Measurements from ENCODE around the gene BMPR2.
"Not testable (repeated sequence)": the region's sequence is repeated elsewhere in the genome, so short reads cannot be mapped to it uniquely, and the experiment has no call there.

The BMPR2 gene

GRCh38 chr2:202455114-202455513 is 79.0 kb downstream of the BMPR2 start:
- DNase-seq, result no peak

- DNase-seq, result no peak
Observed at GRCh38 chr2:202460119-202460518, 84.0 kb downstream of the BMPR2 start.

- no peak for DNase-seq
Observed at GRCh38 chr2:202479090-202479489, 103.0 kb downstream of the BMPR2 start.

GRCh38 chr2:202479610-202480009 is 103.5 kb downstream of the BMPR2 start:
- DNase-seq, result no peak

- no peak for DNase-seq
Observed at GRCh38 chr2:202486351-202486750, 110.2 kb downstream of the BMPR2 start.

- no peak for DNase-seq
Observed at GRCh38 chr2:202488671-202489070, 112.5 kb downstream of the BMPR2 start.

GRCh38 chr2:202490479-202490878 is 114.4 kb downstream of the BMPR2 start:
- DNase-seq, result no peak

- no peak for DNase-seq
Observed at GRCh38 chr2:202491514-202491913, 115.4 kb downstream of the BMPR2 start.

GRCh38 chr2:202494300-202495229 is 118.4 kb downstream of the BMPR2 start:
- DNase-seq, result no peak

GRCh38 chr2:202495230-202495604 is 119.1 kb downstream of the BMPR2 start:
- no peak for DNase-seq

- DNase-seq, result not testable (repeated sequence)
Observed at GRCh38 chr2:202496835-202497472, 120.8 kb downstream of the BMPR2 start.

GRCh38 chr2:202497473-202497866 is 121.3 kb downstream of the BMPR2 start:
- DNase-seq, result not testable (repeated sequence)

- not testable (repeated sequence) for DNase-seq
Observed at GRCh38 chr2:202499841-202500240, 123.7 kb downstream of the BMPR2 start.

- not testable (repeated sequence) for DNase-seq
Observed at GRCh38 chr2:202503276-202503675, 127.1 kb downstream of the BMPR2 start.

GRCh38 chr2:202508686-202509085 is 132.6 kb downstream of the BMPR2 start:
- DNase-seq, result no peak

- DNase-seq, result no peak
Observed at GRCh38 chr2:202510911-202511310, 134.8 kb downstream of the BMPR2 start.

GRCh38 chr2:202512176-202512575 is 136.0 kb downstream of the BMPR2 start:
- DNase-seq, result no peak

GRCh38 chr2:202514732-202515131 is 138.6 kb downstream of the BMPR2 start:
- no peak for DNase-seq

GRCh38 chr2:202519453-202519852 is 143.3 kb downstream of the BMPR2 start:
- DNase-seq, result no peak

GRCh38 chr2:202521470-202521869 is 145.3 kb downstream of the BMPR2 start:
- no peak for DNase-seq

- no peak for DNase-seq
Observed at GRCh38 chr2:202529389-202529788, 153.3 kb downstream of the BMPR2 start.

GRCh38 chr2:202530038-202530437 is 153.9 kb downstream of the BMPR2 start:
- peak; percentile 1 for DNase-seq

- not testable (repeated sequence) for DNase-seq
Observed at GRCh38 chr2:202535290-202535689, 159.2 kb downstream of the BMPR2 start.

GRCh38 chr2:202541137-202541536 is 165.0 kb downstream of the BMPR2 start:
- DNase-seq, result no peak

Measured in CD4-positive, alpha-beta T cell treated with Interleukin-17A for 1 hour (primary cell).